Cardiac muscle cell (in vitro differentiated cells and primary cell): ENCODE data around the gene PROKR2. TPM values are rescaled to one million over a fixed set of nuclear protein-coding genes. Genes with fewer than 3 reads are reported as not detected.

Experiments used
- DNase-seq, 2 donors: peaks; one replicate each; pipeline versions ENCODE4 v3.0.0 to v3.0.0-alpha.2; 2010 to 2017; ENCODE audit warnings: low read depth in 1 of 2, low spot score in 1 of 2
- H3K27ac ChIP-seq: fragments of 200-600 bp; sonication (generic); 2 replicates; pipeline ENCODE4 v1.5.1; 2016
- H3K27me3 ChIP-seq: fragments of 200-600 bp; sonication (generic); 2 replicates; pipeline ENCODE4 v1.6.0; 2016; ENCODE audit warnings: control low read depth
- H3K36me3 ChIP-seq: fragments of 200-600 bp; sonication (generic); 2 replicates; pipeline ENCODE4 v1.5.1; 2016; ENCODE audit warnings: control low read depth
- H3K4me1 ChIP-seq: fragments of 200-600 bp; sonication (generic); 2 replicates; pipeline ENCODE4 v1.8.1; 2017; ENCODE audit warnings: low read depth, mild to moderate bottlenecking, mixed run types
- H3K4me3 ChIP-seq: fragments of 200-600 bp; sonication (generic); 2 replicates; pipeline ENCODE4 v1.5.1; 2016; ENCODE audit warnings: mild to moderate bottlenecking
- H3K9me3 ChIP-seq: fragments of 200-600 bp; sonication (generic); 2 replicates; pipeline ENCODE4 v1.5.1; 2017; ENCODE audit warnings: low read depth, mild to moderate bottlenecking, control low read depth
- CTCF ChIP-seq: IDR thresholded peaks from 2 replicates; pipeline ENCODE4 v1.5.1; 2012; ENCODE audit warnings: low read depth, mild to moderate bottlenecking, low read length
- polyA plus RNA-seq: library from polyadenylated mRNA; unstranded; fragments of >200 nt; fragmentation: Nextera tagmentation; extraction: Ambion mirVana; gene quantifications from 2 replicates; pipeline ENCODE4 v1.2.1, GENCODE V29; 2016
- total RNA-seq: library from RNA; depleted of rRNA; stranded (reverse); fragments of >200 nt; gene quantifications from 2 replicates; pipeline ENCODE4 v1.2.3, GENCODE V29; 2016

The PROKR2 gene
- total and polyA plus RNA-seq, 2 experiments from 2014 or later = not detected

GRCh38 chr20:5313916-5314315 lies 2.8 kb downstream of the PROKR2 start:
- TF ChIP-seq CTCF = no peak
- DNase-seq = no peak
- H3K27ac ChIP-seq = no peak overlapping the region
- no peaks in the 10 kb centered on the region for H3K9me3 ChIP-seq
- H3K36me3 ChIP-seq = no peaks in the 10 kb centered on the region
- peaks cover 59% of the 10 kb centered on the region for H3K27me3 ChIP-seq
- no peak overlapping the region for H3K4me3 ChIP-seq
- H3K4me1 ChIP-seq = peaks cover 4% of the 10 kb centered on the region

DNA sequence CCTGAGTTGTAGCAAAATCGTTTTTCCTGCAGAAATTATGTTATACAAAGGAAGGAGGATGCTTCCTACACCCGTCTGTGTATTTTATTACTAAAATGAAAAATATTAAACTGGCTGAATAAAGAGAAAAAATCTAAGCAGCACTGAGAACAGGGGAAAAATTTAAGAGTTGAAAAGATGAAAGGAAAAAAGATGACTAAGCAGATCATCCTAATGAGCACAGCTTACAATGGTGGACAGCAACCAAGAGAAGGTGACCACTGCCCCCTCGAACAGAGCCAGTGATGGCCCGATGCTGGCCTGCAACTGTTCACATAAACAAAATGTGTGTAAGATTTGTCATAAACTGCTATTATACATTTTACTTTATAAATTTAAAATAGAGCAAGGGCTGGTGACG lies 4.2 kb downstream of the PROKR2 start:
- no peak overlapping the region for H3K27ac ChIP-seq
- H3K4me1 ChIP-seq = peaks cover 4% of the 10 kb centered on the region
- H3K27me3 ChIP-seq = peaks cover 45% of the 10 kb centered on the region
- H3K9me3 ChIP-seq = no peaks in the 10 kb centered on the region
- no peaks in the 10 kb centered on the region for H3K36me3 ChIP-seq
- no peak for TF ChIP-seq CTCF
- no peak for DNase-seq
- H3K4me3 ChIP-seq = no peak overlapping the region

DNA sequence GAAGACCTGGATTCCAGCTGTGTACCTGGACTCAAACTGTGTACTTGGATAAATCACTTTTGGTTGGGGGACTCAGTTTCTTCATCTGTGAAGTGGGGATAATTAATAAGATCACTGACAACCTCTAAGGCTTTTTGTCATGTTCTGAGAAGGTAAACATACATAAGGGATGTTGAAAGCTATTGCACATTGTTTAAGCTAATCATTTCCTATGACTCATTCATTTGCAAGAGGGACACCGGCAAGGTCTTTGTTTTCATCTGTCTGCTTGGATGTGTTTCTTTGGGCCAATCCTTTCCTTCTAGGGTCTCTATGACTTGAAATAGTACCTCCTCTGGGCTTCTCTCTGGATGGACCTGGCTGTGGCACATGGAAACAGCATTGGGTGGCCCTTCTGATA lies 6.8 kb downstream of the PROKR2 start:
- Histone ChIP-seq H3K36me3 (no peaks in the 10 kb centered on the region), H3K27me3 (peaks cover 19% of the 10 kb centered on the region), H3K4me3 (no peak overlapping the region), H3K9me3 (no peaks in the 10 kb centered on the region), H3K4me1 (no peaks in the 10 kb centered on the region), H3K27ac (no peak overlapping the region)
- TF ChIP-seq CTCF = no peak
- peak in 1 of 2 donors; percentile 26 for DNase-seq

- no peak for DNase-seq
- no peak overlapping the region for H3K4me3 ChIP-seq
- no peak for TF ChIP-seq CTCF
- H3K9me3 ChIP-seq = no peaks in the 10 kb centered on the region
- H3K4me1 ChIP-seq = no peaks in the 10 kb centered on the region
- H3K36me3 ChIP-seq = no peaks in the 10 kb centered on the region
- H3K27me3 ChIP-seq = no peaks in the 10 kb centered on the region
- no peak overlapping the region for H3K27ac ChIP-seq
Observed at GRCh38 chr20:5298811-5299210, 17.9 kb downstream of the PROKR2 start.

DNA sequence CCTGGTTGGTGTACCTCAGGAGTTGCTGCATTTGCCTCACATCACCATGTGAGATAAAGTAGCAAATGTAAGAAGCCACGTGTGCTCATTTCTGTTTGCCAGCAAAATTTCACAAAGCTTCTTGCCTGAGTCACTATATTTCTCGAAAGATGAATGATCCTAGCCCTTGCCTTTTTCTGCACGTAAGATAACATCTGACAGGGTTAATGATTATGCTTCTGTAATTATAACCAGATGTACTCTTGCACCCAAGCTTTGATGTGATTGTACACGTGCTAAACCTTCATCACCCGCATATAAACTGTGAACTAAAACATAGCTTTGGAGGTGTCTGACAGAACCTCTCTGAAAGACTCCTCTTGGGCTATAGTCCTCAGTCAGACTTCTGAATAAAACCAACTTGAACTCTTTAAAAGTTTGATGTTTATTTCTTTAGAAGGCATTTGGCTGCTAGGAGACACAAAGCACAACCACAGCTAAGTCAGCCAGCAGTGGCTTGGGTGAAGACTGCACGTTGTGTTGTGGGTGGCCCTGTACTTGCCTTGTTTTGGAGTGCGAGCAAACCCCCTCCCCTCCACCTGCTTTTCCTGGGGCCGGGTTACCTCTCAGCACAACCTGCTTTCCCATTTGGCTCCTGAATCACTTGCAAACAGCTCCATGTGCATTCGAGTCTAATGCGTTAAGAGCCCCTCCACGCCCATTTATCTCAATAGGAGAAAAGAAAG lies 19.3 kb downstream of the PROKR2 start:
- Histone ChIP-seq H3K36me3 (no peaks in the 10 kb centered on the region), H3K4me1 (no peaks in the 10 kb centered on the region), H3K4me3 (no peak overlapping the region), H3K27ac (no peak overlapping the region), H3K27me3 (no peaks in the 10 kb centered on the region), H3K9me3 (no peaks in the 10 kb centered on the region)
- peak in 1 of 2 donors; percentile 28 for DNase-seq
- TF ChIP-seq CTCF = no peak
